GM23338 (cell line): ENCODE results near the gene CASTOR1. TPM values are rescaled to one million over a fixed set of nuclear protein-coding genes. Genes with fewer than 3 reads are reported as not detected.

Source experiments
- ATAC-seq: fragments of 200-7000 bp; cut with Tn5 transposase; 3 replicates; pipeline ENCODE4 v1.9.1; 2020
- DNase-seq: peaks from one replicate; pipeline ENCODE4 v3.0.0-alpha.2; 2015; ENCODE audit warnings: low spot score
- H2AFZ ChIP-seq: fragments of 200-600 bp; sonication (generic); 2 replicates; pipeline ENCODE4 v1.8.0; 2016; ENCODE audit warnings: antibody characterized with exemption, mild to moderate bottlenecking, moderate library complexity
- H3F3A ChIP-seq: fragments of 200-600 bp; sonication (generic); replicated peaks from 2 replicates; pipeline ENCODE4 v1.8.0; 2017; ENCODE audit warnings: antibody characterized with exemption, mixed run types, low read depth
- H3K27ac ChIP-seq: fragments of 200-600 bp; sonication (generic); 2 replicates; pipeline ENCODE4 v1.6.1; 2016; ENCODE audit warnings: low read depth
- H3K27me3 ChIP-seq: fragments of 200-600 bp; sonication (generic); 2 replicates; pipeline ENCODE4 v1.8.0; 2016; ENCODE audit warnings: mild to moderate bottlenecking, mixed run types, moderate library complexity; ENCODE audit not compliant: insufficient read depth
- H3K36me3 ChIP-seq: fragments of 200-600 bp; sonication (generic); 2 replicates; pipeline ENCODE4 v1.8.0; 2016; ENCODE audit warnings: mild to moderate bottlenecking; ENCODE audit not compliant: insufficient read depth
- H3K4me1 ChIP-seq: fragments of 200-600 bp; sonication (generic); 2 replicates; pipeline ENCODE4 v1.8.0; 2016; ENCODE audit warnings: mild to moderate bottlenecking, moderate library complexity; ENCODE audit not compliant: insufficient read depth
- H3K4me2 ChIP-seq: fragments of 200-600 bp; sonication (generic); 2 replicates; pipeline ENCODE4 v1.7.1; 2017; ENCODE audit warnings: mixed run types
- H3K4me3 ChIP-seq: fragments of 200-600 bp; sonication (generic); 2 replicates; pipeline ENCODE4 v1.6.1; 2016; ENCODE audit warnings: mixed run types
- H3K79me2 ChIP-seq: fragments of 200-600 bp; sonication (generic); replicated peaks from 2 replicates; pipeline ENCODE4 v1.8.0; 2017; ENCODE audit warnings: mild to moderate bottlenecking; ENCODE audit not compliant: insufficient read depth
- H3K9me2 ChIP-seq: fragments of 200-600 bp; sonication (generic); 2 replicates; pipeline ENCODE4 v1.8.0; 2017; ENCODE audit not compliant: insufficient read depth
- H4K20me1 ChIP-seq: fragments of 200-600 bp; sonication (generic); replicated peaks from 2 replicates; pipeline ENCODE4 v1.8.0; 2017; ENCODE audit warnings: mild to moderate bottlenecking; ENCODE audit not compliant: insufficient read depth
- H3K27ac Mint-ChIP-seq: 2 replicates; pipeline ENCODE4 v1.8.0; 2020; ENCODE audit warnings: inconsistent platforms, mild to moderate bottlenecking, moderate library complexity, mixed read lengths
- H3K27me3 Mint-ChIP-seq: 3 replicates; pipeline ENCODE4 v1.8.0; 2022; ENCODE audit warnings: low read depth, mild to moderate bottlenecking, moderate library complexity, mixed read lengths, inconsistent platforms; ENCODE audit not compliant: insufficient read depth, poor library complexity
- H3K36me3 Mint-ChIP-seq: 3 replicates; pipeline ENCODE4 v1.8.0; 2021; ENCODE audit warnings: low read depth, mild to moderate bottlenecking, inconsistent platforms, moderate library complexity, mixed read lengths
- H3K4me1 Mint-ChIP-seq: 3 replicates; pipeline ENCODE4 v1.8.0; 2020; ENCODE audit warnings: mild to moderate bottlenecking, inconsistent platforms, mixed read lengths
- H3K4me3 Mint-ChIP-seq: 3 replicates; pipeline ENCODE4 v1.8.0; 2021; ENCODE audit warnings: moderate library complexity, mild to moderate bottlenecking, inconsistent platforms, mixed read lengths
- H3K9me3 Mint-ChIP-seq: 3 replicates; pipeline ENCODE4 v1.8.0; 2020; ENCODE audit warnings: moderate library complexity, mild to moderate bottlenecking, inconsistent platforms, mixed read lengths
- CREB1 ChIP-seq: fragments of 250-450 bp; sonication (Bioruptor Pico); IDR thresholded peaks from 2 replicates; pipeline ENCODE4 v1.5.0; 2020; ENCODE audit warnings: low read depth, mild to moderate bottlenecking, moderate library complexity
- ETS1 ChIP-seq: IDR thresholded peaks from 2 replicates; pipeline ENCODE4 v1.6.1; 2016; ENCODE audit warnings: antibody characterized with exemption
- EZH2phosphoT487 ChIP-seq: fragments of 200-600 bp; sonication (generic); IDR thresholded peaks from one replicate; pipeline ENCODE4 v1.8.1; 2018; ENCODE audit warnings: antibody characterized with exemption; ENCODE audit not compliant: unreplicated experiment
- JUNB ChIP-seq: IDR thresholded peaks from one replicate; pipeline ENCODE4 v1.6.1; 2016; ENCODE audit warnings: antibody characterized with exemption; ENCODE audit not compliant: unreplicated experiment
- REST ChIP-seq: IDR thresholded peaks from one replicate; pipeline ENCODE4 v1.6.1; 2018; ENCODE audit warnings: antibody characterized with exemption; ENCODE audit not compliant: unreplicated experiment
- STAT1 ChIP-seq: IDR thresholded peaks from one replicate; pipeline ENCODE4 v1.6.1; 2016; ENCODE audit warnings: antibody characterized with exemption; ENCODE audit not compliant: unreplicated experiment
- ZNF114 ChIP-seq: fragments of 250-450 bp; sonication (Bioruptor Pico); IDR thresholded peaks from 2 replicates; pipeline ENCODE4 v1.5.0; 2020; ENCODE audit warnings: mild to moderate bottlenecking, moderate library complexity
- ZNF331 ChIP-seq: fragments of 250-450 bp; sonication (Bioruptor Pico); IDR thresholded peaks from 2 replicates; pipeline ENCODE4 v1.5.0; 2020; ENCODE audit warnings: low read depth, mild to moderate bottlenecking, moderate library complexity
- ZNF462 ChIP-seq: fragments of 250-450 bp; sonication (Bioruptor Pico); IDR thresholded peaks from 2 replicates; pipeline ENCODE4 v1.5.0; 2020; ENCODE audit warnings: mild to moderate bottlenecking, moderate library complexity
- polyA plus RNA-seq: library from polyadenylated mRNA; unstranded; fragments of >200 nt; fragmentation: Nextera tagmentation; extraction: Ambion mirVana; gene quantifications from 2 replicates; pipeline ENCODE4 v1.2.1, GENCODE V29; 2016
- total RNA-seq: library from RNA; depleted of rRNA; stranded (reverse); fragments of >200 nt; shearing (Covaris generic); gene quantifications from 2 replicates; pipeline ENCODE4 v1.2.3, GENCODE V29; 2014

Gene CASTOR1
- total and polyA plus RNA-seq, 2 experiments from 2014 or later, result 11.3 to 23.2 TPM

- Histone ChIP-seq H3K27me3 (no peaks in the 10 kb centered on the region), H3K36me3 (no peaks in the 10 kb centered on the region), H2AFZ (no peak overlapping the region), H3K27ac (no peak overlapping the region), H3K79me2 (no peaks in the 10 kb centered on the region), H3K4me2 (no peak overlapping the region), H4K20me1 (peaks cover 3% of the 10 kb centered on the region), H3F3A (no peaks in the 10 kb centered on the region), H3K9me2 (no peaks in the 10 kb centered on the region), H3K4me1 (peaks cover 4% of the 10 kb centered on the region; the same call in 1 of the 2 replicates), H3K4me3 (no peak overlapping the region)
- ATAC-seq (no peak), DNase-seq (no peak)
- H3K27me3 Mint-ChIP-seq, result peaks cover 3% of the 10 kb centered on the region
- no peaks in the 10 kb centered on the region for H3K36me3 Mint-ChIP-seq
- H3K9me3 Mint-ChIP-seq, result no peaks in the 10 kb centered on the region
- peaks cover 11% of the 10 kb centered on the region for H3K4me1 Mint-ChIP-seq
- no peak overlapping the region for H3K27ac Mint-ChIP-seq
- TF ChIP-seq ETS1, result no peak
- H3K4me3 Mint-ChIP-seq, result no peak overlapping the region
Observed at GRCh38 chr22:30308518-30309230, 19.4 kb upstream of the CASTOR1 start.

GRCh38 chr22:30308093-30308492, 18.8 kb upstream of the CASTOR1 start:
- Histone ChIP-seq H4K20me1 (peaks cover 3% of the 10 kb centered on the region), H3K4me1 (peaks cover 4% of the 10 kb centered on the region; the same call in 1 of the 2 replicates), H3K36me3 (no peaks in the 10 kb centered on the region), H2AFZ (no peak overlapping the region), H3K9me2 (no peaks in the 10 kb centered on the region), H3K27ac (no peak overlapping the region), H3K79me2 (no peaks in the 10 kb centered on the region), H3K4me3 (no peak overlapping the region), H3F3A (no peaks in the 10 kb centered on the region), H3K27me3 (no peaks in the 10 kb centered on the region), H3K4me2 (no peak overlapping the region)
- Mint-ChIP-seq H3K27me3 (peaks cover 3% of the 10 kb centered on the region), H3K4me1 (peaks cover 11% of the 10 kb centered on the region), H3K36me3 (no peaks in the 10 kb centered on the region), H3K4me3 (no peak overlapping the region), H3K9me3 (no peaks in the 10 kb centered on the region), H3K27ac (no peak overlapping the region)
- ATAC-seq, result no peak
- DNase-seq, result no peak
- TF ChIP-seq REST, result no peak
- no peak for TF ChIP-seq ZNF114 (CRISPR knock-in tag)
- no peak for TF ChIP-seq JUNB
- TF ChIP-seq CREB1 (CRISPR knock-in tag), result no peak
- TF ChIP-seq ZNF331 (CRISPR knock-in tag), result no peak
- TF ChIP-seq ZNF462 (CRISPR knock-in tag), result no peak
- no peak for TF ChIP-seq EZH2phosphoT487
- TF ChIP-seq STAT1, result no peak
